T-helper 1 cell treated with Interleukin-12 subunit alpha and Interleukin-12 subunit beta and Interleukin-4 antibody, amounts not matched to agents 30 ng/mL and 1 ng/mL, for 36 hours (primary cell): Measurements from ENCODE around the gene RASGRF1. TPM values are rescaled to one million over a fixed set of nuclear protein-coding genes. Genes with fewer than 3 reads are reported as not detected.
"Not testable (repeated sequence)": the region's sequence is repeated elsewhere in the genome, so short reads cannot be mapped to it uniquely, and the experiment has no call there.

Source experiments
- intact Hi-C: fragments of 100-400 bp; cut with micrococcal nuclease; formaldehyde crosslinking; loops from one replicate; pipeline ENCODE4 v1.15.1; 2024
- total RNA-seq: library from RNA; stranded (reverse); gene quantifications from 2 replicates; pipeline ENCODE4 v1.2.3, GENCODE V29; 2022

RASGRF1 gene
- total RNA-seq, 1 donor from 2014 or later = 0.12 TPM

DNA sequence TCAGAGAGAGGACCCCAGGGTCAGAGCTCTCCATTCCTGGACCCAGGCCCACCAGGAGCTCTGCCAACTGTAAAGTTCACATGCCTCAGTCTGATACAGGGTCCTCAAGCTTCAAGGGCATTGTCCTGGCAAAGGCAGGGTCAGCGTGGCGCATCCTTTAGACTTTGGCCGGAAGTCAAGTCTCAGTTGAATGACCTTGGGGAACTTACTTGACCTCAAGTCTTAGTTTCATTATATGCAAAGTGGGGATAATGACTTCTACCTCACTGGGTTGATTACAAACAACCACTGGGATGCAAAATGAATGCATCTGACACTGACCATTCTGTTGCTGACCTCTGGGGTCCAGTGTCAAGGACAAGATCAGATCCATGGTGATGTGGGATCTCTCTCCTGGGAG lies 75.2 kb downstream of the RASGRF1 start:
- intact Hi-C loops = no loop called here

DNA sequence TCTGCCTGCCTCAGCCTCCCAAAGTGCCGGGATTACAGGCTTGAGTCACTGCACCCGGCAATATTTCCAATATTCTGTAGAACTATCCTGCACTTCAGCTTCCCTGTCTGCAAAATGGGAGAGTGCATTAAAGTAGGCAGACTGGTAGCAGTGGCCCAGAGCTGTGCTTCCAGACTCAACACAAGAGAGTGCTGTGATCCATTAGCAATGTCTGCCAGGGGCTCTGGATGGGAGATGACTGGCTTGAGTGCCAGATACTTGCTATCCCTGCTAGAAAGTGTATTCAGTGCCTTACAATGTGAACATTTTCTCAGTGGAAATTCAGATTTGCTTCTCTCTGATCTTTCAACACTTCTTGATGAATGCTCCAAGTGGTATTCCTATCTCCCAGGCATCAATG lies 80.3 kb downstream of the RASGRF1 start:
- intact Hi-C loops = no loop called here

DNA sequence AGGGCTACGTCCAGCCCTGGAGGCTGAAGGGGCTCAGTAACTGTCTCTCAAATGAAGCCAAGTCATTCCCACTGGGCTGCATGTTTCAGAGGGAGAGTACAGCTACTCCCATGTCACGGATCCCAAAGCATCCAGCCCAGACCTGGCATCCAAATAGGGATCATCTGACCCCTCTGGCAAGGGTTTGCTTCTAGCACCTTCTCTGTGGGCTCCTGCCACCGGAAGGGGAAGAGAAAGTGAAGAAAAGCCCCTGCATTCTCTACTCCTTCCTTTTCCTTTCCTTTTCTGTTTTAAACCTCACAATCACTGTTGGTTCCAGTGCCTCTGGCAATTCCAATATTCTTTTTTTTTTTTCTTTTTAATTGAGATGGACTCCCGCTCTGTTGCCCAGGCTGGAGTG lies 81.2 kb downstream of the RASGRF1 start:
- intact Hi-C loops = no loop called here

DNA sequence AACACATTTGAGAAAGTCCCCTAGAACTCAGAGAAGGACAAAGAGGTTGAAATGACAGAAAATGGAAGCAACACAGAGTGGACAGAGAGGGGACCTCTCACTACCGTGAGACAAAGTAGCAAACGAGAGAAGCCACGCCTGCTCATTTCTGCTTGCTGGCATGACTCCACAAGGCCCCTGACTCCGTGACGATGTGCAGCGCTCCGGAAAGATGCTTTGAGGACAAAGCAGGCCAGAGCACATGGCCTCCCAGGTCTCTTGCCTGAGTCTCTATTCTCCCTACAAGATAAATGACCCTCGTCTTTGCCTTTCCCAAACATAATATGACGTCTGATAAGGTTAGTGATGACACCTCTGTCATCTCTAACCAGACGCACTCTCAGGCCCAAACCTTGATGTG lies 81.9 kb downstream of the RASGRF1 start:
- intact Hi-C loops = no loop called here

- intact Hi-C loops = loop anchor here (1.0 kb wide), 1 partner anchor 97 kb away; no protein-coding TSS in a partner anchor
Observed at GRCh38 chr15:79007066-79007465, 83.5 kb downstream of the RASGRF1 start.

DNA sequence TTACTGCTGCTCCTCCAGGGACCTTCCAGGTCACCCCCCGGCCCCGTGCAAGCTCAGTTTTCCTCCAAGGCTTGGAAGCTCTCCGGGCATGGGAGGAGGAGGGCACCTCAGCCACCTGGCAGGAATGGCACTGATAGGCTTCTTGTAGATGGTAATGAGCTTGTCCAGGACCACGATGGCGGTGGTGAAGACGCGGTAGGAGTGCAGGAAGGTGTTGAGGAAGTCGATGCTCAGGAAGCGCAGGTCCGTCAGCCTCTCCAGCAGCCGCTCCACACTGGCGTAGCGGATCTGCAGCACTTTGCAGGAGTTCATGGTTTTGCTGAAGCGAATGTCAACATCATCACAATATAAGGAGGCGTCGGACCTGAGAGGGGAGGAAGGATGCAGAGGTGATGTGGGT lies 84.5 kb downstream of the RASGRF1 start:
- intact Hi-C loops = no loop called here

DNA sequence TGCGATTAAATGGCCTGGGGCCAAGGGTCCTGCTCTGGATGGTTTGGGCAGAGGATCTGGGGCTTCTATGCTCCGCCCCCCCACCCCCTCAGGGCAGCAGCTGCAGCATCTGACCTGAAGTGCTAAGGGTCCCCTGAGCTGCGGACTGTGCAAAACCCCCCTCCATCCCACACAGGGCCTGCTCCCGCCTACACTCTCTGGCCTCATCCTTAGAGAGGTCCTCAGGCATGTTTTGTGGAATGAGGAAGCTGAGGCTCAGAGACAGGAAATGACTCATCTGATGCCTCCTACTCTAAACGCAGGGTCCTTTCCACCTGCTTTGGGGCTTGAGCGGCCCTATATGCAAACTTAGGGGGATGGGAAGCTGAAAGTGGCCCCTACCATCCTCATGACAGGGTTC lies 86.2 kb downstream of the RASGRF1 start:
- intact Hi-C loops = no loop called here

GRCh38 chr15:79003896-79004295 lies 86.7 kb downstream of the RASGRF1 start:
- intact Hi-C loops = no loop called here

DNA sequence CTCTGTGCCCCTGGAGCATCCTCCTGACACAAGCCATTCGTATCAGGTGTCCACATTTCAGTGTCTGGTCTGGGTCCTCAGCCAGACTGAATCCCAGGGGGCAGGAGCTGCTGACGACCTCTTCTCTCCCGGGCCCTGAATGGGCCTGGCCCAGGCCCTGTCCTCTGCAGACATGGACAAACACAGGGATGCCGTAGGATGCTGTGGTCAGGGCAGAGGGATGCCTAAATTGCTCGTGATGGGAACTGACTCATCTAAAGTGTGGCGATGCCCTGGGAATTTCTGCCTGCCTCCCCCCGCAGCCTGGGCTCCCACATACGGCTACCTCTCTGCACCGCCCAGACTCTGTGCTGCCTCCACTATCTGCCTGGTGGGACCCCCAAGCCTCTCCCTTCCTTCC lies 87.3 kb downstream of the RASGRF1 start:
- intact Hi-C loops = no loop called here

DNA sequence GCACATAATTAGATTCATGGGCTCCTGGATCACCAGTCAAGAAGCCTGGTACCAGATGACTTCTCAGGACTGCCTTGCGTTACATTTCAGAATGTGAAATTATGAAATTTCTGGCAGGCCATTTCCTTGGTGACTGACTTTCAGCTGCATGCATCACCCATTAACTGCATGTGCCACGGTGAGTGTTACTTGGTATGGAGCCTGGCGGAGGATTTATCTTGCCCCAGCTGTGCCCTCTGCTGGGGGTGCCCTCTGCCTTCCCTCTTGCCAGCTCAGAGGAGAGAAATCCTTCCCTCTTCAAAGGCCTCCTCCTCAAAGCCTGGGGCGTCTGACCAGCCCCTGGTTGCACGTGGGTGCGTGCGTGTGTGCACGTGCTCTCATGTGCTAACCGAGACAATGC lies 88.0 kb downstream of the RASGRF1 start:
- intact Hi-C loops = no loop called here

- intact Hi-C loops = no loop called here
Observed at GRCh38 chr15:78999636-79000035, 90.9 kb downstream of the RASGRF1 start.

DNA sequence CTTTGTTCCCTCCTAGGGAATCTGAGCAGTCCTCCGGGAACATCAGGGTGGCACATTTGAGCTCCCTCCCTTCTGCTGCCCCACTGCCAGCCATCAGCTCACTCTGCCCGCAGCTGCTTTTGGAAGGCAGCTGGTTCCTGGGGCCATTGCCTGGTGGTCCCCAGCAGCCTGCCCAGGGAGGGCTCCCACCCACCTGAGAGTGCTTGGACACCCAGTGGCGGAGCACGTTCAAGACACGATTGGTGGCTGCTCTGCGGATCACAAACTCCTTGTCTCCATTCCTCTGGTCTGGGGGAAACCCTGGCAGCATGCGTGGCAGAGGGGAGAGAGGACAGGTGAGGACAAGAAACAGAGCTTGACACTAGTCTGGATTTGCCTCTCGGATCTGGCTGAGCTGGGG lies 92.1 kb downstream of the RASGRF1 start:
- intact Hi-C loops = no loop called here

- intact Hi-C loops = no loop called here
Observed at GRCh38 chr15:78997981-78998499, 92.5 kb downstream of the RASGRF1 start.

GRCh38 chr15:78996894-78997275 lies 93.7 kb downstream of the RASGRF1 start:
- intact Hi-C loops = no loop called here

DNA sequence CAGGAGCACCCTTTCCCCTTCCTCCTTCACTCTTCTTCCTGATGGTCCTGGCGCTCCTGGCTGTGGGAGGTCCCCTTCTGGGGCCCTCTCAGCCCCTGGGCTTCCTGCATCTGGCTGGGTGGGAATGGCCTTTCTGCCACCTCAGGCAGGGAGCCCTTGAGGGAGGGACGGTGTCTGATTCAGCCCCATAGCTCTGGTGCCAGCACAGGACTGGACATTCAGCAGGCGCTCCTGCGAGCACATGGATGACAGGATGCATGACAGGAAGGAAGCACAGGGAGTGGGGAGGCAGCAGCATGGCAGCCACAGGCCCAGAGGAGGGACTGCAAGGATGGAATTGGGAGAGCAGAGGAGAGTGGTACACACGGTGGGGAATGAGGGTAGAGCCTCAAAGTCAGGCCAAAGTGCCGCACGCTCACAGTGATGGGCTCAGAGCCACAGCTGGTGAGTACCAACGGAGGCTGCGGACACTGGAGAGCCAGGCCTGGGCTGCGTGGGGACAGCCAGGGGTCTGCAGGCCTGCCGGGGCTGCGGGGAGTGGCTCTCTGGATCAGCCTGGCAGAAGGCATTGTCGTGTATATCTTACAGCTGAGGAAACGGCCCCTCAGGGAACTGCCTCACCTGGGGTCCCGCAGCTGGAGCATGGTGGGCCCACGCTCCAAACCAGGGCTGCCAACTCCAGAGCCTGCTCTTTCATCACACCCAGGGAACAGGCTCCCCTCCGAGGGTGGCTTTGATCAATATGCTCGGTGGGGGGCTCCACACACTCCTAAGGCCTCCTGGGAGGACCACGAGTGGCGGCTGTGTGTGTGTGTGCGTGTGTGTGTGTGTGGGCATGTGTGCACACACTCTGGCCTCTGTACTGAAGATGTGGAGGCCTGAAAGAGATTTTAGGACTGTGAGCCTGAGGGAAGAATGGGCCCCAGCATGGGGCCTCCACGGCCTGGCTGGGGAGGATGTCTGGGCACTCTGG lies 94.4 kb downstream of the RASGRF1 start:
- intact Hi-C loops = no loop called here

DNA sequence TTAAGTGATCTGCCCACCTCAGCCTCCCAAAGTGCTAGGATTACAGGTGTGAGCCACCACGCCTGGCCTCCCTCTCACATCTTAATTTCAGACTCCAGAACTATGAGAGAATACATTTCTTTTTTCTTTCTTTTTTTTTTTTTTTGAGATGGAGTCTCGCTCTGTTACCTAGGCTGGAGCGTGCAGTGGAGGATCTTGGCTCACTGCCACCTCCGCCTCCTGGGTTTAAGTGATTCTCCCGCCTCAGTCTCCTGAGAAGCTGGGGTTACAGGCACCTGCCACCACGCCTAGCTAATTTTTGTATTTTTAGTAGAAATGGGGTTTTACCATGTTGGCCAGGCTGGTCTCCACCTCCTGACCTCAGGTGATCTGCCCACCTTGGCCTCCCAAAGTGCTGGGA lies 95.4 kb downstream of the RASGRF1 start:
- intact Hi-C loops = not testable (repeated sequence)

- intact Hi-C loops = no loop called here
Observed at GRCh38 chr15:78993931-78994530, 96.5 kb downstream of the RASGRF1 start.

DNA sequence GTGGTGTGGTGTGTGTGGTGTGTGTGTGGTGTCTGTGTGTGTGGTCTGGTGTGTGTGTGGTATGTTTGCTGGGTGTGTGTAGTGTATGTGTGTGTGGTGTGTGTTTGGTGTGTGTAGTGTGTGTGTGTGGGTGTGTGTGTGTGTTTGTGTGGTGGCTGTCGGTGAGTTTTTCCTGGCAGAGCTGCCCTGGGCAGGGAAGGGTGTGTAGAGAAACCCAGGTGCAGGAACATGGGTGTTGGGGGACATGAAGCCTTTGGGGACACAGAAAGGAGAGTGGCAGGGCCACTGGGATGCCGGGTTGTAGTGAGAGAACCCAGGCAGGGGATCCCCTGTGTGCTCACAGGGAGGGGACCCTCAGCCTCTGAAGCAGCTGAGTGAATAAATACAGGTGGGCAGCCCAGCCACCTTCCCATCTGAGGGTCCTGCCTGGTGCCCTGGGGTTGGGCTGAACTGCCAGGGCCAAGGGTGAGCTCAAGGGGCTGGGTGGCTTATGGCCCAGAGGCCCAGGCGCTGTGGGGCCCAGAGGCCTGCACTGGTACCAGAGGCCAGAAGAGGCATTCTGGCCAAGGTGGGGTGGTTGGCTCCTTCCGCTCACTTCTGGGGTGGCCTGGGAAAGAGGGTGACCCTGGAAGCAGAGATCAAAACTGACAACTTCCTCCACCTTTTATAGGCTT lies 97.2 kb downstream of the RASGRF1 start:
- intact Hi-C loops = no loop called here

DNA sequence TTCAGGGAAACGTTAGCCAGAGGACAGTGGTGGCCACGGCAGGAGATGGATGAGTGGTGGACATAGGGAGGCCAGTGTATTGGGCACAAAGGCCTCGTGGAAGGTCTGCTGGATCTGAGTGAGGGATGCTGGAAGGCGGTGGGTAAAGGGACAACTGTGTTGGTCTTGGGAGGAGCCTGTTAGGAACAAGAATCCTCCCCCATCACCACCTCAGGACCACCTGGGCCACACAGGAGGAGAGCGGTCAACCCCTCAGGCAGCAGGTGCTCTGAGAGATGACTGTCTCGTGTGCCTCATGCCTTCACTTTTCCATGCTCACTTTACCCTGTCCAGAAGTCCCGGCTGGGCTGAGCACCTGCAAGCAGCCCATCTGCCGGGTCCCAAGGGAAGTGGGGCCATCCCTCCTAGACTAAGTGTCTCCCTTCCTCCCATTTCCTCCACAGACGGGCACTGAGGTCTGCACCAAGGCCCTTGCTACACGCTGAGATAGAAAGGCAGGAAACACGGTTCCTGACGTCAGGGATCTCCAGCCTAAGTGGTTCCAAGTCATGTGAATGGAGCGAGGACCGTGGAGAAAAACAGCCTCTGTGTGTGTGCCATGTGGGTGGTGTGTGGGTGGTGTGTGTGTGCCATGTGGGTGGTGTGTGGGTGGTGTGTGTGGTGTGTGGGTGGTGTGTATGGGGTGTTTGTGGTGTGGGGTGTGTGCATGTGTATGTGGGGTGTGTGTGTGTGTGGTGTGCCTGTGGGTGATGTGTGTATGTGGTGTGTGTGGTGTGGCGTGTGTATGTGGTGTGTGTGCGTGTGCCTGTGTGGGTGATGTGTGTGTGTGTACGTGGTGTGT lies 97.9 kb downstream of the RASGRF1 start:
- intact Hi-C loops = no loop called here

DNA sequence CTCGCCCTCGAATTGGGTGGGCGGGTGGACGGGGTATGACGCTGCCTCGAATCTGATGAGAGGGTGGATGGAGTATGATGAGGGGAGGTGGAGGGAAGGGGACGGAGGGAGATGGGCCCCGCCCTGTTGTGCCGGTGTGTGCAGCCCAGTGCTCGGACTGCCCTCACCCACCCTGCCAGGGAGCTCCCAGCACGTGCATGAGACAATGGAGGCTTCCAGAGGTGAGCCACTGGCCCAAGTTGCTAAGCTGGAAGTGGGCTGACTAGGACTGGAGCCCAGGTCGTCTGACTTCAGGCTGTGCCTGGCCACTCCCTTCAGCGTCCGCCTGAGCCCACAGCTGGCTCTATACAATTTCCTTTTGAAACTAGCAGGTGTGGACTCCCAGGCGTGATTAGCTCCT lies 98.7 kb downstream of the RASGRF1 start:
- intact Hi-C loops = no loop called here

DNA sequence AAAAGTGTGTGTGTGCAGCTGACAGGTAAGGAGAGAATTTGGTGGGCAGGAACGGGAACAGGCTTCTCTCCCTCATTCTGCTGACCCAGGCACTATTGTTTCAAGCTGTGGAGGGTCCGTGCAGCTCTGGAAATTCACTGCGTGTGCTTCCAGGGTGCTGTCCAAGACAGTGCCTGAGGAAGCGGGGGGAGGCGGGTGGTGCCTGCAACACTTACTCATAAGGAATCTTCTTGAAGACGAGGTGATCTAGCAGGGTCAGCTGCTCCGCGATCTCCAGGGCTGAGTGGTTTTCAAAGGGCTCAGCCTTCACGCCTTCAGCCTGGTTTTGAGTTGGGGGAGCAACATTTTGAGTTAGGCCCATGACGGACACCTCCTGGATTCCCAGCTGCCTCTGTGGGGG lies 99.1 kb downstream of the RASGRF1 start:
- intact Hi-C loops = no loop called here
